ENCODE results near the gene RINT1.
"Not testable (repeated sequence)": the region's sequence is repeated elsewhere in the genome, so short reads cannot be mapped to it uniquely, and the experiment has no call there.

The RINT1 gene

GRCh38 chr7:105521027-105521716, 10.8 kb upstream of the RINT1 start:
- Histone ChIP-seq H2AFZ (ENCODE audit: low read depth) (peak overlapping the region; percentile 99), H3K4me1 (ENCODE audit: low read depth, poor library complexity, severe bottlenecking) (peaks cover 29% of the 10 kb centered on the region), H3K4me2 (peak overlapping the region; percentile 56), H3K79me2 (ENCODE audit: insufficient read depth, low read depth) (peaks cover 53% of the 10 kb centered on the region), H3K36me3 (ENCODE audit: insufficient read depth) (no peaks in the 10 kb centered on the region), H3K27ac (peak overlapping the region; percentile 77), H3K27me3 (ENCODE audit: insufficient read depth, low read depth) (no peaks in the 10 kb centered on the region), H3K4me3 (IDR thresholded peaks at IDR 0.05; ENCODE audit: insufficient read depth, low read depth, low read length) (no peak overlapping the region), H3K9ac (peak overlapping the region; percentile 93), H4K20me1 (ENCODE audit: insufficient read depth) (peaks cover 8% of the 10 kb centered on the region; the same call in 1 of the 2 replicates)
- TF ChIP-seq CTCF (conservative IDR thresholded peaks at IDR 0.05; ENCODE audit: low read depth, low read length), result no peak

- TF ChIP-seq CTCF (conservative IDR thresholded peaks at IDR 0.05; ENCODE audit: low read depth, low read length), result no peak
- Histone ChIP-seq H3K4me1 (ENCODE audit: low read depth, poor library complexity, severe bottlenecking) (peaks cover 26% of the 10 kb centered on the region), H4K20me1 (ENCODE audit: insufficient read depth) (peaks cover 8% of the 10 kb centered on the region; the same call in 1 of the 2 replicates), H3K9ac (peak within 1 kb of the TSS; percentile 93), H2AFZ (ENCODE audit: low read depth) (peak within 1 kb of the TSS; percentile 99), H3K4me2 (peak within 1 kb of the TSS; percentile 78), H3K4me3 (IDR thresholded peaks at IDR 0.05; ENCODE audit: insufficient read depth, low read depth, low read length) (no peak within 1 kb of the TSS), H3K79me2 (ENCODE audit: insufficient read depth, low read depth) (peaks cover 46% of the 10 kb centered on the region), H3K27ac (peak within 1 kb of the TSS; percentile 77), H3K36me3 (ENCODE audit: insufficient read depth) (no peaks in the 10 kb centered on the region), H3K27me3 (ENCODE audit: insufficient read depth, low read depth) (no peaks in the 10 kb centered on the region)
These were observed 10.1 kb upstream of the RINT1 start, which contains the start of gene PUS7 for GRCh38 chr7:105521717-105522463. Gene PUS7, minus strand, starts transcription at chr7:105522271. Its CDS starts 13,759 bp downstream, at chr7:105508512.

DNA sequence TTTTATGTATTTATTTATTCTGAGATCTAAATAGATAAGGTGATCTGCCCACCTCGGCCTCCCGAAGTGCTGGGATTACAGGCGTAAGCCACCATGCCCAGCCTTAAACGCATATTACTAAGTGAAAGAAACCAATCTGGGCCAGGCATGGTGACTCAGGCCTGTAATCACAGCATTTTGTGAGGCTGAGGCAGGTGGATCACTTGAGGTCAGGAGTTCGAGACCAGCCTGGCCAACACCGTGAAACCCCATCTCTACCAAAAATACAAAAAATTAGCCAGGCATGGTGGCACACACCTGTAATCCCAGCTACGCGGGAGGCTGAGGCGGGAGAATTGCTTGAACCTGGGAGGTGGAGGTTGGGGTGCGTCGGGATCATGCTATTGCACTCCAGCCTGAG, 7.6 kb upstream of the RINT1 start:
- not testable (repeated sequence) for H3K27me3 ChIP-seq (ENCODE audit: insufficient read depth, low read depth); H3K27ac ChIP-seq; H3K9ac ChIP-seq; H3K4me2 ChIP-seq; H4K20me1 ChIP-seq (ENCODE audit: insufficient read depth); H3K36me3 ChIP-seq (ENCODE audit: insufficient read depth); H2AFZ ChIP-seq (ENCODE audit: low read depth); H3K4me3 ChIP-seq (IDR thresholded peaks at IDR 0.05; ENCODE audit: insufficient read depth, low read depth, low read length)
- Histone ChIP-seq H3K79me2 (ENCODE audit: insufficient read depth, low read depth) (peaks cover 21% of the 10 kb centered on the region), H3K4me1 (ENCODE audit: low read depth, poor library complexity, severe bottlenecking) (peaks cover 15% of the 10 kb centered on the region)

DNA sequence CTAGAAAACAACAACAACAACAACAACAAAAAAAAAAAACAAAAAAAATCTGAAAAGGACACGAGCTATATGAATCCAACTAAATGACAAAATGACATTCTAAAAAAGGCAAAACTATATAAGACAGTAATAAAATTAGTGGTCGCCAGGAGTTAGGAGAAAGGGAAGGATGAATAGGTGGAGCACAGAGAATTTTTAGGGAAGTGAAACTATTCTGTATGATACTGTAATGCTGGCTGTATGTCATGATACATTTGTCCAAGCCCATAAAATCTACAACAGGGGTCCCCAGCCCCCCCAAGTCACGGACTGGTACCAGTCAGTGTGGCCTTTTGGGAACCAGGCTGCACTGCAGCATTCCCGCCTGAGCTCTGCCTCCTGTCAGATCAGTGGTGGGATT, 7.2 kb upstream of the RINT1 start:
- H3K79me2 ChIP-seq (ENCODE audit: insufficient read depth, low read depth), result peaks cover 17% of the 10 kb centered on the region
- no peaks in the 10 kb centered on the region for H3K36me3 ChIP-seq (ENCODE audit: insufficient read depth)
- H3K9ac ChIP-seq, result no peak overlapping the region
- H3K4me1 ChIP-seq (ENCODE audit: low read depth, poor library complexity, severe bottlenecking), result peaks cover 13% of the 10 kb centered on the region
- H3K4me2 ChIP-seq, result no peak overlapping the region
- no peaks in the 10 kb centered on the region for H3K27me3 ChIP-seq (ENCODE audit: insufficient read depth, low read depth)
- H2AFZ ChIP-seq (ENCODE audit: low read depth), result no peak overlapping the region
- H3K4me3 ChIP-seq (IDR thresholded peaks at IDR 0.05; ENCODE audit: insufficient read depth, low read depth, low read length), result no peak overlapping the region
- no peak overlapping the region for H3K27ac ChIP-seq
- no peak for TF ChIP-seq CTCF (conservative IDR thresholded peaks at IDR 0.05; ENCODE audit: low read depth, low read length)
- H4K20me1 ChIP-seq (ENCODE audit: insufficient read depth), result no peaks in the 10 kb centered on the region

GRCh38 chr7:105527737-105528136, 4.3 kb upstream of the RINT1 start:
- H3K79me2 ChIP-seq (ENCODE audit: insufficient read depth, low read depth); H3K4me1 ChIP-seq (ENCODE audit: low read depth, poor library complexity, severe bottlenecking); H3K27me3 ChIP-seq (ENCODE audit: insufficient read depth, low read depth); H3K4me2 ChIP-seq; H4K20me1 ChIP-seq (ENCODE audit: insufficient read depth); H3K9ac ChIP-seq; H2AFZ ChIP-seq (ENCODE audit: low read depth); H3K4me3 ChIP-seq (IDR thresholded peaks at IDR 0.05; ENCODE audit: insufficient read depth, low read depth, low read length); H3K36me3 ChIP-seq (ENCODE audit: insufficient read depth); H3K27ac ChIP-seq: not testable (repeated sequence)
